GM12878 (cell line): ENCODE data around the gene MICAL3.

Experiments used
- BRCA1 ChIP-seq: IDR thresholded peaks from 2 replicates; pipeline ENCODE4 v1.6.1; 2011; ENCODE audit warnings: low read depth, low read length, improper control_type of control experiment
- ESRRA ChIP-seq: IDR thresholded peaks from 2 replicates; pipeline ENCODE4 v1.6.1; 2012; ENCODE audit warnings: mild to moderate bottlenecking, low read length, improper control_type of control experiment
- RAD21 ChIP-seq: IDR thresholded peaks from 2 replicates; pipeline ENCODE4 v1.6.1; 2011; ENCODE audit warnings: mild to moderate bottlenecking, low read depth, low read length, moderate library complexity; ENCODE audit not compliant: insufficient read depth
- TF ChIP-seq, protein P1 (sequence below), 3 experiments: IDR thresholded peaks in 2 of 3; conservative IDR thresholded peaks in 1 of 3; 2 replicates each; pipeline ENCODE4 v1.5.1; 2011; ENCODE audit warnings: low read depth in 3 of 3, low read length in 3 of 3, mild to moderate bottlenecking in 3 of 3, control low read depth in 2 of 3, moderate library complexity in 2 of 3, inconsistent platforms in 1 of 3, mixed read lengths in 1 of 3; ENCODE audit not compliant: control insufficient read depth in 2 of 3, insufficient read depth in 1 of 3; ENCODE audit errors: extremely low read depth in 1 of 3

DNA sequence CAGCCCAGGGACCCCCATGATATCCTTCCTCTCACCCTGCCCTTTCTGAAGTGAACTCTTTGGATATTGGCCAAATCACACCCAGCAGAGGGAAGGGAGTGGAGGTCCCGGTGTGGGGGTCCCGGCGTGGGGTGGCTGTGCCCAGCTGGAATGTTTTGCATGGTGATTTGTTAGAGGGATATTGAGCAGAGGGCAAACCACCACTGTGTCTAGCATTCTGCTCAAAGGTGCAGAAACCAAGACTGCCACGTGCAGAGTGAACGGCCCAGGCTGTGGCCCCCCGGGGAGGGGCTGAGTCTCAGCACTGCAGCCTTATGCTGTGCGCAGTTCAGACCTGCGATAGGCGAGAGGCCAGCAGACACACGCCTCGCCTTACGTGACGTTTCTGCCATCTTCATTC lies 242.2 kb downstream of the MICAL3 start:
- TF ChIP-seq, protein P1, sequence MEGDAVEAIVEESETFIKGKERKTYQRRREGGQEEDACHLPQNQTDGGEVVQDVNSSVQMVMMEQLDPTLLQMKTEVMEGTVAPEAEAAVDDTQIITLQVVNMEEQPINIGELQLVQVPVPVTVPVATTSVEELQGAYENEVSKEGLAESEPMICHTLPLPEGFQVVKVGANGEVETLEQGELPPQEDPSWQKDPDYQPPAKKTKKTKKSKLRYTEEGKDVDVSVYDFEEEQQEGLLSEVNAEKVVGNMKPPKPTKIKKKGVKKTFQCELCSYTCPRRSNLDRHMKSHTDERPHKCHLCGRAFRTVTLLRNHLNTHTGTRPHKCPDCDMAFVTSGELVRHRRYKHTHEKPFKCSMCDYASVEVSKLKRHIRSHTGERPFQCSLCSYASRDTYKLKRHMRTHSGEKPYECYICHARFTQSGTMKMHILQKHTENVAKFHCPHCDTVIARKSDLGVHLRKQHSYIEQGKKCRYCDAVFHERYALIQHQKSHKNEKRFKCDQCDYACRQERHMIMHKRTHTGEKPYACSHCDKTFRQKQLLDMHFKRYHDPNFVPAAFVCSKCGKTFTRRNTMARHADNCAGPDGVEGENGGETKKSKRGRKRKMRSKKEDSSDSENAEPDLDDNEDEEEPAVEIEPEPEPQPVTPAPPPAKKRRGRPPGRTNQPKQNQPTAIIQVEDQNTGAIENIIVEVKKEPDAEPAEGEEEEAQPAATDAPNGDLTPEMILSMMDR (IDR thresholded peaks at IDR 0.05 in 2 of 3, conservative IDR thresholded peaks at IDR 0.05 in 1 of 3; ENCODE audit: control insufficient read depth in 2 of 3, extremely low read depth in 1 of 3, insufficient read depth in 1 of 3, low read depth in 3 of 3, low read length in 3 of 3), result no peak
- no peak for TF ChIP-seq RAD21
- no peak for TF ChIP-seq BRCA1
- no peak for TF ChIP-seq ESRRA
